ENCODE results near the gene NECTIN1.

The NECTIN1 gene

GRCh38 chr11:119618208-119618909, 110.6 kb downstream of the NECTIN1 start:
- H3K4me3 ChIP-seq (ENCODE audit: control insufficient read depth, low read depth, low read length): no peak overlapping the region
- no peak for TF ChIP-seq CTCF (conservative IDR thresholded peaks at IDR 0.05; ENCODE audit: control insufficient read depth, insufficient read depth, low read depth, low read length)
- no peak for DNase-seq (ENCODE audit: low read depth)

- no peak for TF ChIP-seq CTCF (conservative IDR thresholded peaks at IDR 0.05; ENCODE audit: control insufficient read depth, insufficient read depth, low read depth, low read length)
- H3K4me3 ChIP-seq (ENCODE audit: control insufficient read depth, low read depth, low read length): no peak overlapping the region
- no peak for DNase-seq (ENCODE audit: low read depth)
Measured at GRCh38 chr11:119617340-119617713, 111.7 kb downstream of the NECTIN1 start.

GRCh38 chr11:119616586-119617339, 112.2 kb downstream of the NECTIN1 start:
- no peak for DNase-seq (ENCODE audit: low read depth)
- TF ChIP-seq CTCF (conservative IDR thresholded peaks at IDR 0.05; ENCODE audit: control insufficient read depth, insufficient read depth, low read depth, low read length): no peak
- H3K4me3 ChIP-seq (ENCODE audit: control insufficient read depth, low read depth, low read length): no peak overlapping the region

- H3K4me3 ChIP-seq (ENCODE audit: control insufficient read depth, low read depth, low read length): no peak overlapping the region
- TF ChIP-seq CTCF (conservative IDR thresholded peaks at IDR 0.05; ENCODE audit: control insufficient read depth, insufficient read depth, low read depth, low read length): no peak
- DNase-seq (ENCODE audit: low read depth): no peak
Measured at GRCh38 chr11:119615882-119616196, 113.2 kb downstream of the NECTIN1 start.

- no peak overlapping the region for H3K4me3 ChIP-seq (ENCODE audit: control insufficient read depth, low read depth, low read length)
- TF ChIP-seq CTCF (conservative IDR thresholded peaks at IDR 0.05; ENCODE audit: control insufficient read depth, insufficient read depth, low read depth, low read length): no peak
- peak; percentile 80 for DNase-seq (ENCODE audit: low read depth)
Measured at GRCh38 chr11:119615003-119615881, 113.8 kb downstream of the NECTIN1 start.

GRCh38 chr11:119614222-119615002, 114.6 kb downstream of the NECTIN1 start:
- no peak for TF ChIP-seq CTCF (conservative IDR thresholded peaks at IDR 0.05; ENCODE audit: control insufficient read depth, insufficient read depth, low read depth, low read length)
- DNase-seq (ENCODE audit: low read depth): no peak
- H3K4me3 ChIP-seq (ENCODE audit: control insufficient read depth, low read depth, low read length): no peak overlapping the region
